Measurements from ENCODE around the gene PURA. TPM values are rescaled to one million over a fixed set of nuclear protein-coding genes. Genes with fewer than 3 reads are reported as not detected.

The PURA gene
- total RNA-seq, result 10 to 100 TPM; 37.4 to 60.5 (median 44.7) TPM

GRCh38 chr5:140113699-140114263 is at the start of gene PURA:
PURA (plus strand) TSS chr5:140114109; CDS start chr5:140114182, 73 bp downstream.
- 0% methylated on average over 5 of the region's 60 CpGs; no CpG with 5 or more reads in 1 of the 2 donors for WGBS, 2 donors
- TF ChIP-seq POLR2A (IDR thresholded peaks at IDR 0.05) (peak; percentile 60 to 91), CTCF (IDR thresholded peaks at IDR 0.05) (peak in 2 of 6 experiments; percentile 16 to 23)
- DNase-seq, result peak; percentile 95 to 97
- H3K36me3 ChIP-seq, result no peaks in the 10 kb centered on the region
- H3K9me3 ChIP-seq, result no peaks in the 10 kb centered on the region
- H3K4me1 ChIP-seq, result peaks cover 41 to 50% of the 10 kb centered on the region in 2 donors
- intact Hi-C loops (cut with DNase I), result loop anchor here (5.0 kb wide), 1 partner anchor 34 kb away; no protein-coding TSS in a partner anchor
- peak within 1 kb of the TSS; percentile 91 to 94 (median 92) for H3K27ac ChIP-seq
- H3K4me3 ChIP-seq (replicated peaks in 1 of 3), result peak within 1 kb of the TSS; percentile 60 to 79 (median 60)
- no peaks in the 10 kb centered on the region for H3K27me3 ChIP-seq

- WGBS, 2 donors, result 28 to 31% methylated on average over 10 of the region's 10 CpGs
- no peaks in the 10 kb centered on the region for H3K9me3 ChIP-seq
- H3K36me3 ChIP-seq, result no peaks in the 10 kb centered on the region
- no peak overlapping the region for H3K4me3 ChIP-seq (replicated peaks in 1 of 3)
- intact Hi-C loops (cut with DNase I), result loop anchor here (5.0 to 10.0 kb wide), 2 partner anchors 84 to 282 kb away; no protein-coding TSS in a partner anchor
- H3K27me3 ChIP-seq, result no peaks in the 10 kb centered on the region
- peak; percentile 22 to 30 for DNase-seq
- H3K27ac ChIP-seq, result no peak overlapping the region
- no peak for TF ChIP-seq POLR2A (IDR thresholded peaks at IDR 0.05)
- TF ChIP-seq CTCF (IDR thresholded peaks at IDR 0.05), result no peak
- H3K4me1 ChIP-seq, result no peaks in the 10 kb centered on the region
These were observed 41.1 kb upstream of the PURA start for GRCh38 chr5:140072812-140073211.

GRCh38 chr5:140073296-140073695 is 40.6 kb upstream of the PURA start:
- WGBS, 2 donors, result 14 to 17% methylated on average over 4 of the region's 4 CpGs
- no peak for DNase-seq
- H3K27ac ChIP-seq, result no peak overlapping the region
- TF ChIP-seq CTCF (IDR thresholded peaks at IDR 0.05) (peak in 5 of 6 experiments; percentile 26 to 87 (median 62)), POLR2A (IDR thresholded peaks at IDR 0.05) (no peak)
- intact Hi-C loops (cut with DNase I), result loop anchor here (5.0 to 10.0 kb wide), 2 partner anchors 84 to 282 kb away; no protein-coding TSS in a partner anchor
- no peaks in the 10 kb centered on the region for H3K27me3 ChIP-seq
- no peaks in the 10 kb centered on the region for H3K4me1 ChIP-seq
- no peaks in the 10 kb centered on the region for H3K9me3 ChIP-seq
- no peaks in the 10 kb centered on the region for H3K36me3 ChIP-seq
- no peak overlapping the region for H3K4me3 ChIP-seq (replicated peaks in 1 of 3)

- peak in 1 of 2 donors; percentile 10 for DNase-seq
- Histone ChIP-seq H3K27me3 (no peaks in the 10 kb centered on the region), H3K9me3 (no peaks in the 10 kb centered on the region), H3K4me3 (replicated peaks in 1 of 3) (no peak overlapping the region), H3K4me1 (no peaks in the 10 kb centered on the region), H3K36me3 (no peaks in the 10 kb centered on the region), H3K27ac (no peak overlapping the region)
- TF ChIP-seq POLR2A (IDR thresholded peaks at IDR 0.05) (no peak), CTCF (IDR thresholded peaks at IDR 0.05) (peak in 4 of 6 experiments; percentile 9 to 57 (median 33))
- intact Hi-C loops (cut with DNase I), result loop anchor here (10.0 kb wide), 1 partner anchor 279 kb away; no protein-coding TSS in a partner anchor
- WGBS, 2 donors, result 36 to 37% methylated on average over 2 of the region's 2 CpGs
These were observed 38.5 kb upstream of the PURA start for GRCh38 chr5:140075371-140075770.

- intact Hi-C loops (cut with DNase I), result loop anchor here (10.0 kb wide), 1 partner anchor 279 kb away; no protein-coding TSS in a partner anchor
- DNase-seq, result no peak
- Histone ChIP-seq H3K9me3 (no peaks in the 10 kb centered on the region), H3K27me3 (no peaks in the 10 kb centered on the region), H3K36me3 (no peaks in the 10 kb centered on the region), H3K4me3 (replicated peaks in 1 of 3) (no peak overlapping the region), H3K4me1 (no peaks in the 10 kb centered on the region), H3K27ac (no peak overlapping the region)
- 92 to 100% methylated on average over 1 of the region's 1 CpG for WGBS, 2 donors
- no peak for TF ChIP-seq POLR2A (IDR thresholded peaks at IDR 0.05)
- no peak for TF ChIP-seq CTCF (IDR thresholded peaks at IDR 0.05)
These were observed 37.8 kb upstream of the PURA start for GRCh38 chr5:140076142-140076541.

Data from thyroid gland (tissue), 4 donors.